A549 (cell line): ENCODE results near the gene HSFX3. TPM values are rescaled to one million over a fixed set of nuclear protein-coding genes. Genes with fewer than 3 reads are reported as not detected.
A peak's percentile ranks its signal among the peaks of the same experiment; 100 is the strongest.
"Not testable (repeated sequence)": the region's sequence is repeated elsewhere in the genome, so short reads cannot be mapped to it uniquely, and the experiment has no call there.

Experiments
- ATAC-seq, 2 experiments: fragments of 200-7000 bp in 1 of 2; fragments of >200 bp in 1 of 2; cut with Nextera tagmentation in 1 of 2; cut with Tn5 transposase in 1 of 2; 3 replicates each; pipeline versions ENCODE4 v1.8.0 to v1.9.1; 2018 to 2020; ENCODE audit warnings: mild to moderate bottlenecking in 1 of 2, moderate library complexity in 1 of 2
- CTCF ChIA-PET: fragments of 300-600 bp; sonication (Branson Sonifier 250); formaldehyde crosslinking; extraction: SDS; loops from one replicate; lab custom pipeline; 2021; ENCODE audit warnings: antibody characterized with exemption, inconsistent platforms; lab: Yijun Ruan, JAX
- POLR2A ChIA-PET: fragments of 350-600 bp; formaldehyde crosslinking; extraction: SDS; loops from one replicate; lab custom pipeline; 2021; ENCODE audit warnings: antibody characterized with exemption, inconsistent platforms; lab: Yijun Ruan, JAX
- DNase-seq, 2 experiments: peaks; one replicate each; pipeline versions ENCODE4 v3.0.0 to v3.0.0-alpha.2; 2011 to 2016; ENCODE audit warnings: low read depth in 1 of 2, low spot score in 1 of 2
- FAIRE-seq: peaks from 2 replicates; lab custom pipeline; 2011; peaks lifted over from hg19 to GRCh38; lab: Jason Lieb, UNC
- H3K27ac ChIP-seq, 2 experiments: fragments of >200 bp; sonication (Bioruptor Twin); formaldehyde crosslinking; 3 replicates each; pipeline ENCODE4 v1.5.1; 2016 to 2017
- H3K4me1 ChIP-seq: fragments of >200 bp; sonication (Bioruptor Twin); formaldehyde crosslinking; 3 replicates; pipeline ENCODE4 v1.6.1; 2016
- H3K4me2 ChIP-seq: fragments of >200 bp; sonication (Bioruptor Twin); formaldehyde crosslinking; 3 replicates; pipeline ENCODE4 v1.6.1; 2016
- H3K4me3 ChIP-seq: fragments of >200 bp; sonication (Bioruptor Twin); formaldehyde crosslinking; 3 replicates; pipeline ENCODE4 v1.5.1; 2016
- H3K9me3 ChIP-seq: fragments of >200 bp; sonication (Bioruptor Twin); formaldehyde crosslinking; 3 replicates; pipeline ENCODE4 v1.6.1; 2016
- CBX8 ChIP-seq: fragments of 200-600 bp; sonication (generic); IDR thresholded peaks from 2 replicates; pipeline ENCODE4 v1.6.1; 2016
- CEBPB ChIP-seq, 2 experiments: fragments of >200 bp in 1 of 2; sonication (Bioruptor Twin) in 1 of 2; formaldehyde crosslinking in 1 of 2; IDR thresholded peaks; 2 replicates each; pipeline ENCODE4 v1.6.1; 2012 to 2016
- E2F6 ChIP-seq: IDR thresholded peaks from 2 replicates; pipeline ENCODE4 v1.6.1; 2012; ENCODE audit warnings: low read depth, borderline replicate concordance
- FOSL2 ChIP-seq, 2 experiments: fragments of 450-650 bp in 1 of 2; fragments of >200 bp in 1 of 2; sonication (Bioruptor Twin) in 1 of 2; formaldehyde crosslinking; IDR thresholded peaks; 2 replicates each; pipeline versions ENCODE4 v1.5.0 to v1.6.1; 2016 to 2020; ENCODE audit warnings: mild to moderate bottlenecking in 1 of 2, moderate library complexity in 1 of 2
- HES2 ChIP-seq: fragments of >200 bp; sonication (Bioruptor Twin); formaldehyde crosslinking; IDR thresholded peaks from 2 replicates; pipeline ENCODE4 v1.6.1; 2016
- HEYL ChIP-seq: fragments of 250-450 bp; sonication (Bioruptor Pico); IDR thresholded peaks from 2 replicates; pipeline ENCODE4 v1.8.0; 2021; ENCODE audit warnings: mild to moderate bottlenecking, moderate library complexity
- JUNB ChIP-seq: fragments of >200 bp; sonication (Bioruptor Twin); formaldehyde crosslinking; IDR thresholded peaks from 2 replicates; pipeline ENCODE4 v1.6.1; 2016
- KDM1A ChIP-seq: fragments of 200-600 bp; sonication (generic); IDR thresholded peaks from 2 replicates; pipeline ENCODE4 v1.6.1; 2016; ENCODE audit warnings: low read depth, mild to moderate bottlenecking
- MAFK ChIP-seq: fragments of 450-650 bp; IDR thresholded peaks from 2 replicates; pipeline ENCODE4 v1.6.1; 2014; ENCODE audit not compliant: partially characterized antibody
- PBX3 ChIP-seq: IDR thresholded peaks from 2 replicates; pipeline ENCODE4 v1.6.1; 2012
- PHF8 ChIP-seq: fragments of 200-600 bp; sonication (generic); IDR thresholded peaks from 2 replicates; pipeline ENCODE4 v1.6.1; 2016; ENCODE audit warnings: low read depth, mild to moderate bottlenecking, antibody characterized with exemption, moderate library complexity, borderline replicate concordance
- RAD21 ChIP-seq, 2 experiments: fragments of >200 bp in 1 of 2; sonication (Bioruptor Twin) in 1 of 2; formaldehyde crosslinking in 1 of 2; IDR thresholded peaks in 1 of 2; conservative IDR thresholded peaks in 1 of 2; 2 replicates in 1 of 2; 3 replicates in 1 of 2; pipeline ENCODE4 v1.6.1; 2012 to 2018; ENCODE audit warnings: inconsistent platforms in 1 of 2
- SMC3 ChIP-seq: fragments of >200 bp; sonication (Bioruptor Twin); formaldehyde crosslinking; IDR thresholded peaks from 3 replicates; pipeline ENCODE4 v1.6.1; 2018; ENCODE audit warnings: inconsistent platforms
- SREBF2 ChIP-seq: fragments of 450-650 bp; IDR thresholded peaks from 2 replicates; pipeline ENCODE4 v1.6.1; 2014; ENCODE audit warnings: mild to moderate bottlenecking, moderate library complexity
- ZFP36 ChIP-seq: fragments of 450-650 bp; IDR thresholded peaks from 2 replicates; pipeline ENCODE4 v1.6.1; 2014; ENCODE audit warnings: borderline replicate concordance; ENCODE audit not compliant: partially characterized antibody
- WGBS: methylation state at CpG from one replicate; pipeline ENCODE4 v1.1.6; 2017; ENCODE audit errors: missing lambda C conversion rate; 5-methylcytosine and 5-hydroxymethylcytosine counted together
- polyA plus RNA-seq, 4 experiments: library from polyadenylated mRNA; depleted of rRNA in 3 of 4; stranded (reverse); fragments of >200 nt; fragmentation: RNase III in 1 of 4; extraction: RNeasy Plus Mini Kit Qiagen cat#74134 plus additional on column Dnase treatment in 1 of 4; gene quantifications; 2 replicates in 3 of 4; 3 replicates in 1 of 4; pipeline ENCODE4 v1.2.3, GENCODE V29; 2011 to 2017
- TF ChIP-seq, protein P1 (sequence below): fragments of >200 bp; sonication (Bioruptor Twin); formaldehyde crosslinking; IDR thresholded peaks from 3 replicates; pipeline ENCODE4 v1.5.1; 2016
- TF ChIP-seq, protein P2 (sequence below): fragments of 250-450 bp; sonication (Bioruptor Pico); IDR thresholded peaks from 2 replicates; pipeline ENCODE4 v1.5.0; 2020; ENCODE audit warnings: low read depth, mild to moderate bottlenecking, moderate library complexity

The HSFX3 gene
- polyA plus RNA-seq, 2 of the 4 experiments (the other 2 are of a cell fraction), result not detected

DNA sequence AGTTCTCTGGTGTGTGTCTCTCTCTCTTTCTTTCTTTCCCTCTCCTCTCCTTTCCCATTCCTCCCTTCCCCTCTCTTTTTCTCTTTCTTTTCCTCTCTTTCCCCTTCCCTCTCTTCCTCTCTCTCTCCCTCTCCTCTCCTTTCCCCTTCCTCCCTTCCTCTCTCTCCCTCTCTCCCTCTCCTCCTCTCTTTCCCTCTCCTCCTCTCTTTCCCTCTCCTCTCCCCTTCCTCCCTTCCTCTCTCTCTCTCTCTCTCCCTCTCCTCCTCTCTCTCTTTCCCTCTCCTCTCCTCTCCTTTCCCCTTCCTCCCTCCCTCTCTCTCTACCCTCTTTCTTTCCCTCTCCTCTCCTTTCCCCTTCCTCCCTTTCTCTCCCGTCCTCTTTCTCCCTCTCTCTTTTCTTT, 21.3 kb downstream of the HSFX3 start:
- POLR2A ChIA-PET, result interaction anchor here (0.6 to 1.0 kb wide), 2 partner anchors 11 kb away, joined by 3 to 4 read pairs; no protein-coding TSS in a partner anchor
- no peak for DNase-seq
- no peaks in the 10 kb centered on the region; the same call in 2 of the 3 replicates for H3K4me1 ChIP-seq
- H3K4me3 ChIP-seq, result no peak overlapping the region
- TF ChIP-seq SMC3, result no peak
- no peak for TF ChIP-seq SREBF2
- TF ChIP-seq, protein P1, sequence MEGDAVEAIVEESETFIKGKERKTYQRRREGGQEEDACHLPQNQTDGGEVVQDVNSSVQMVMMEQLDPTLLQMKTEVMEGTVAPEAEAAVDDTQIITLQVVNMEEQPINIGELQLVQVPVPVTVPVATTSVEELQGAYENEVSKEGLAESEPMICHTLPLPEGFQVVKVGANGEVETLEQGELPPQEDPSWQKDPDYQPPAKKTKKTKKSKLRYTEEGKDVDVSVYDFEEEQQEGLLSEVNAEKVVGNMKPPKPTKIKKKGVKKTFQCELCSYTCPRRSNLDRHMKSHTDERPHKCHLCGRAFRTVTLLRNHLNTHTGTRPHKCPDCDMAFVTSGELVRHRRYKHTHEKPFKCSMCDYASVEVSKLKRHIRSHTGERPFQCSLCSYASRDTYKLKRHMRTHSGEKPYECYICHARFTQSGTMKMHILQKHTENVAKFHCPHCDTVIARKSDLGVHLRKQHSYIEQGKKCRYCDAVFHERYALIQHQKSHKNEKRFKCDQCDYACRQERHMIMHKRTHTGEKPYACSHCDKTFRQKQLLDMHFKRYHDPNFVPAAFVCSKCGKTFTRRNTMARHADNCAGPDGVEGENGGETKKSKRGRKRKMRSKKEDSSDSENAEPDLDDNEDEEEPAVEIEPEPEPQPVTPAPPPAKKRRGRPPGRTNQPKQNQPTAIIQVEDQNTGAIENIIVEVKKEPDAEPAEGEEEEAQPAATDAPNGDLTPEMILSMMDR, result no peak
- no peak for TF ChIP-seq E2F6
- TF ChIP-seq CBX8, result no peak
- no peak for TF ChIP-seq ZFP36
- TF ChIP-seq HEYL (CRISPR knock-in tag), result no peak
- no peak for TF ChIP-seq HES2
- no peak for TF ChIP-seq JUNB
- TF ChIP-seq, protein P2, sequence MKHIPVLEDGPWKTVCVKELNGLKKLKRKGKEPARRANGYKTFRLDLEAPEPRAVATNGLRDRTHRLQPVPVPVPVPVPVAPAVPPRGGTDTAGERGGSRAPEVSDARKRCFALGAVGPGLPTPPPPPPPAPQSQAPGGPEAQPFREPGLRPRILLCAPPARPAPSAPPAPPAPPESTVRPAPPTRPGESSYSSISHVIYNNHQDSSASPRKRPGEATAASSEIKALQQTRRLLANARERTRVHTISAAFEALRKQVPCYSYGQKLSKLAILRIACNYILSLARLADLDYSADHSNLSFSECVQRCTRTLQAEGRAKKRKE, result no peak
- no peak for TF ChIP-seq KDM1A
- TF ChIP-seq PBX3, result no peak
- no peak for TF ChIP-seq FOSL2 (IDR thresholded peaks at IDR 0.05)
- no peak for TF ChIP-seq FOSL2 (CRISPR knock-in tag; IDR thresholded peaks at IDR 0.05)
- no peak for TF ChIP-seq PHF8
- WGBS, result 36% methylated on average over 1 of the region's 1 CpG
- CTCF ChIA-PET, result interaction anchor here (1.0 to 3.3 kb wide), 4 partner anchors 9 to 33 kb away, joined by 3 to 21 read pairs (median 4); partner anchors contain the start of gene EOLA1
- no peak overlapping the region for H3K4me2 ChIP-seq
- no peak for FAIRE-seq
- H3K9me3 ChIP-seq, result no peaks in the 10 kb centered on the region
- no peak for ATAC-seq
- no peak overlapping the region for H3K27ac ChIP-seq

DNA sequence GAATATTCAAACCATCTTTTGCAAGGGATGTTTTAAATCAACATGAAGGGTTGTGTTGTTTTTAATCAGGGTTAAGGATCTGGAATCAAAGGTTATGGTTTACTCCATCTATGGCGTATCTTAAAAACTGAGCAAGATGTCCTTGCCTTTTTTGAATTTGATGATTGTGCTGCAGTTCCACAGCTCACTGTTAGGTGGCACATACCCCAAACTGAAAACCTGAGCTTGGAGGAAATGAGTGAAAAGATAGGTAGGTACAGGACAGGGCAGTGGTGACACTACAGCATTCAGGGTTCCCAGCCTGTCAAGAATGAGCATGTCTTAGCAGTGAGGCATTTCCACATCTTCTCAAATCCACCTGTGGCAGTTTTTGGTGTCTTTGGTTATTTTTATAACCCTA, 22.0 kb downstream of the HSFX3 start:
- FAIRE-seq, result peak; percentile 89
- WGBS, result 65% methylated on average over 1 of the region's 1 CpG
- TF ChIP-seq MAFK, result peak; percentile 3
- peak; percentile 16; the same call in 1 of the 3 replicates for TF ChIP-seq SMC3
- TF ChIP-seq RAD21 (conservative IDR thresholded peaks at IDR 0.05 in 1 of 2, IDR thresholded peaks at IDR 0.05 in 1 of 2), result peak; percentile 13 to 28; a peak in 1 of 5 replicates
- TF ChIP-seq, protein P1, result 0 out of 3 replicates have a peak, but pooled peaks have one; percentile 33
- TF ChIP-seq CEBPB (IDR thresholded peaks at IDR 0.05), result no peak
- ChIA-PET POLR2A (interaction anchor here (1.0 kb wide), 1 partner anchor 12 kb away, joined by 3 read pairs; no protein-coding TSS in a partner anchor), CTCF (interaction anchor here (1.0 to 3.3 kb wide), 4 partner anchors 9 to 32 kb away, joined by 3 to 21 read pairs (median 4); partner anchors contain the start of gene EOLA1)
- Histone ChIP-seq H3K4me1 (peaks cover 6% of the 10 kb centered on the region; the same call in 2 of the 3 replicates), H3K27ac (no peak overlapping the region), H3K4me2 (no peak overlapping the region), H3K9me3 (no peaks in the 10 kb centered on the region), H3K4me3 (no peak overlapping the region)
- peak; percentile 20 to 53 for DNase-seq
- ATAC-seq, result peak; percentile 33 to 68; a peak in 4 of 6 replicates

- H3K4me3 ChIP-seq, ATAC-seq, H3K4me2 ChIP-seq, H3K27ac ChIP-seq, H3K9me3 ChIP-seq, DNase-seq, POLR2A ChIA-PET: not testable (repeated sequence)
- peaks cover 10% of the 10 kb centered on the region; the same call in 2 of the 3 replicates for H3K4me1 ChIP-seq
- CTCF ChIA-PET, result interaction anchor here (0.8 to 1.0 kb wide), 2 partner anchors 15 to 242 kb away, joined by 3 to 5 read pairs; no protein-coding TSS in a partner anchor
- WGBS, result 98% methylated on average over 5 of the region's 13 CpGs
- FAIRE-seq, result peak; percentile 7
Measured at GRCh38 chrX:149526318-149527033, 23.2 kb downstream of the HSFX3 start.

DNA sequence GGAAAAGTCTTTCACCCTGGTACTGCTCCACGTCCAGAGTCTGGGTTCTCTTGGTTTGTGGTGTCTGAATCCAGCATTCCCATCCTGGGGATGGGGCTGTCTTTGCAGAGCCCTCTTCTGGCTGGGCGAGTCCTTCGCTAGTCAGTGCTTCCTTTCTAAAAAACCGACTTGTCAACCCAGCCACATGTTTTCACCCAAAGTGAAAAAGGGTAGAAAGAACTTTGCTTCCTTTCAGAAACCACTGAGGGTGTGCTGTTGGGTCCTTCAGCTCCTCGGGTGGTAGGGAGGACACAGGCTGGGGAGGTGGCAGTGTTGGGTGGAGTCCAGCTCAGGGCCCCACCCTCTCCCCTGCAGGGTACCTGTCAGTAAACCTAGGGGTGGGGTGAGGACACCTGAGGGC, 23.8 kb downstream of the HSFX3 start:
- FAIRE-seq, DNase-seq, H3K4me3 ChIP-seq, POLR2A ChIA-PET, H3K4me2 ChIP-seq, H3K9me3 ChIP-seq: not testable (repeated sequence)
- CTCF ChIA-PET, result interaction anchor here (1.0 kb wide), 1 partner anchor 14 kb away, joined by 5 read pairs; no protein-coding TSS in a partner anchor
- 82% methylated on average over 5 of the region's 5 CpGs for WGBS
- ATAC-seq, result peak in 1 of 2 experiments; percentile 16; a peak in 3 of 6 replicates
- peaks cover 10% of the 10 kb centered on the region; the same call in 2 of the 3 replicates for H3K4me1 ChIP-seq
- 0 out of 6 replicates have a peak overlapping the region, but pooled peaks of 1 of the 2 experiments have one; percentile 24 for H3K27ac ChIP-seq
